Measurements from ENCODE around the gene CACNB2. TPM values are rescaled to one million over a fixed set of nuclear protein-coding genes. Genes with fewer than 3 reads are reported as not detected.
"Not testable (repeated sequence)": the region's sequence is repeated elsewhere in the genome, so short reads cannot be mapped to it uniquely, and the experiment has no call there.

Gene CACNB2
- total RNA-seq, 2 experiments from 2014 or later, result not detected

GRCh38 chr10:18417950-18418527 lies 277.8 kb downstream of the CACNB2 start:
- Mint-ChIP-seq H3K4me1 (no peaks in the 10 kb centered on the region), H3K36me3 (no peaks in the 10 kb centered on the region), H3K9me3 (ENCODE audit: low read depth) (peaks cover 4% of the 10 kb centered on the region), H3K27me3 (no peaks in the 10 kb centered on the region), H3K27ac (no peak overlapping the region), H3K4me3 (no peak overlapping the region)
- DNase-seq, result no peak
- ATAC-seq, result no peak
- CTCF ChIA-PET, result no interaction called here

- no peak overlapping the region for H3K4me3 Mint-ChIP-seq
- peaks cover 4% of the 10 kb centered on the region for H3K9me3 Mint-ChIP-seq (ENCODE audit: low read depth)
- CTCF ChIA-PET, result no interaction called here
- no peaks in the 10 kb centered on the region for H3K27me3 Mint-ChIP-seq
- no peaks in the 10 kb centered on the region for H3K4me1 Mint-ChIP-seq
- ATAC-seq, result no peak
- no peak for DNase-seq
- H3K27ac Mint-ChIP-seq, result no peak overlapping the region
- no peaks in the 10 kb centered on the region for H3K36me3 Mint-ChIP-seq
Measured at GRCh38 chr10:18418541-18419215, 278.5 kb downstream of the CACNB2 start.

GRCh38 chr10:18419945-18420344 lies 279.7 kb downstream of the CACNB2 start:
- no peaks in the 10 kb centered on the region for H3K27me3 Mint-ChIP-seq
- H3K27ac Mint-ChIP-seq, result no peak overlapping the region
- no peak overlapping the region for H3K4me3 Mint-ChIP-seq
- CTCF ChIA-PET, result no interaction called here
- no peak for DNase-seq
- no peaks in the 10 kb centered on the region for H3K4me1 Mint-ChIP-seq
- peaks cover 4% of the 10 kb centered on the region for H3K9me3 Mint-ChIP-seq (ENCODE audit: low read depth)
- no peaks in the 10 kb centered on the region for H3K36me3 Mint-ChIP-seq
- no peak for ATAC-seq

GRCh38 chr10:18421726-18422293 lies 281.6 kb downstream of the CACNB2 start:
- DNase-seq (no peak), ATAC-seq (no peak)
- Mint-ChIP-seq H3K36me3 (no peaks in the 10 kb centered on the region), H3K27ac (no peak overlapping the region), H3K4me1 (no peaks in the 10 kb centered on the region), H3K4me3 (no peak overlapping the region), H3K9me3 (ENCODE audit: low read depth) (no peaks in the 10 kb centered on the region), H3K27me3 (no peaks in the 10 kb centered on the region)
- CTCF ChIA-PET, result no interaction called here

GRCh38 chr10:18423058-18423637 lies 282.9 kb downstream of the CACNB2 start:
- DNase-seq (no peak), ATAC-seq (no peak)
- H3K4me3 Mint-ChIP-seq, result no peak overlapping the region
- no peaks in the 10 kb centered on the region for H3K4me1 Mint-ChIP-seq
- no peak overlapping the region for H3K27ac Mint-ChIP-seq
- CTCF ChIA-PET, result no interaction called here
- no peaks in the 10 kb centered on the region for H3K36me3 Mint-ChIP-seq
- H3K27me3 Mint-ChIP-seq, result no peaks in the 10 kb centered on the region
- H3K9me3 Mint-ChIP-seq (ENCODE audit: low read depth), result no peaks in the 10 kb centered on the region

- DNase-seq, result no peak
- Mint-ChIP-seq H3K27ac (no peak overlapping the region), H3K27me3 (no peaks in the 10 kb centered on the region), H3K36me3 (no peaks in the 10 kb centered on the region), H3K4me1 (no peaks in the 10 kb centered on the region), H3K4me3 (no peak overlapping the region), H3K9me3 (ENCODE audit: low read depth) (no peaks in the 10 kb centered on the region)
- CTCF ChIA-PET, result no interaction called here
- no peak for ATAC-seq
Measured at GRCh38 chr10:18424200-18424599, 284.0 kb downstream of the CACNB2 start.

GRCh38 chr10:18429335-18429734 lies 289.1 kb downstream of the CACNB2 start:
- Mint-ChIP-seq H3K9me3 (ENCODE audit: low read depth) (no peaks in the 10 kb centered on the region), H3K4me3 (no peak overlapping the region), H3K27me3 (no peaks in the 10 kb centered on the region), H3K4me1 (no peaks in the 10 kb centered on the region), H3K36me3 (no peaks in the 10 kb centered on the region), H3K27ac (no peak overlapping the region)
- DNase-seq, result no peak
- CTCF ChIA-PET, result no interaction called here
- ATAC-seq, result no peak

GRCh38 chr10:18436902-18437301 lies 296.7 kb downstream of the CACNB2 start:
- no peak overlapping the region for H3K4me3 Mint-ChIP-seq
- DNase-seq (no peak), ATAC-seq (no peak)
- H3K27ac Mint-ChIP-seq, result no peak overlapping the region
- H3K4me1 Mint-ChIP-seq, result no peaks in the 10 kb centered on the region
- no peaks in the 10 kb centered on the region for H3K36me3 Mint-ChIP-seq
- CTCF ChIA-PET, result no interaction called here
- H3K27me3 Mint-ChIP-seq, result no peaks in the 10 kb centered on the region
- H3K9me3 Mint-ChIP-seq (ENCODE audit: low read depth), result no peaks in the 10 kb centered on the region

- DNase-seq, result no peak
- no peak overlapping the region for H3K27ac Mint-ChIP-seq
- no peak for ATAC-seq
- CTCF ChIA-PET, result no interaction called here
- no peaks in the 10 kb centered on the region for H3K4me1 Mint-ChIP-seq
- no peaks in the 10 kb centered on the region for H3K36me3 Mint-ChIP-seq
- no peaks in the 10 kb centered on the region for H3K27me3 Mint-ChIP-seq
- no peak overlapping the region for H3K4me3 Mint-ChIP-seq
- H3K9me3 Mint-ChIP-seq (ENCODE audit: low read depth), result no peaks in the 10 kb centered on the region
Measured at GRCh38 chr10:18437486-18437885, 297.3 kb downstream of the CACNB2 start.

- CTCF ChIA-PET, result no interaction called here
- Mint-ChIP-seq H3K4me1 (no peaks in the 10 kb centered on the region), H3K27ac (no peak overlapping the region), H3K4me3 (no peak overlapping the region), H3K27me3 (no peaks in the 10 kb centered on the region), H3K36me3 (no peaks in the 10 kb centered on the region), H3K9me3 (ENCODE audit: low read depth) (no peaks in the 10 kb centered on the region)
- no peak for ATAC-seq
- DNase-seq, result no peak
Measured at GRCh38 chr10:18438361-18439126, 298.3 kb downstream of the CACNB2 start.

- H3K4me1 Mint-ChIP-seq, result no peaks in the 10 kb centered on the region
- ATAC-seq, result no peak
- CTCF ChIA-PET, result no interaction called here
- no peaks in the 10 kb centered on the region for H3K9me3 Mint-ChIP-seq (ENCODE audit: low read depth)
- DNase-seq, result no peak
- H3K36me3 Mint-ChIP-seq, result no peaks in the 10 kb centered on the region
- no peaks in the 10 kb centered on the region for H3K27me3 Mint-ChIP-seq
- no peak overlapping the region for H3K4me3 Mint-ChIP-seq
- no peak overlapping the region for H3K27ac Mint-ChIP-seq
Measured at GRCh38 chr10:18439601-18440000, 299.4 kb downstream of the CACNB2 start.

- H3K27ac Mint-ChIP-seq; H3K4me1 Mint-ChIP-seq; CTCF ChIA-PET; H3K27me3 Mint-ChIP-seq; H3K9me3 Mint-ChIP-seq (ENCODE audit: low read depth); ATAC-seq; H3K36me3 Mint-ChIP-seq; DNase-seq; H3K4me3 Mint-ChIP-seq: not testable (repeated sequence)
Measured at GRCh38 chr10:18445635-18446034, 305.4 kb downstream of the CACNB2 start.

- Mint-ChIP-seq H3K9me3 (ENCODE audit: low read depth) (no peaks in the 10 kb centered on the region), H3K27ac (no peak overlapping the region), H3K27me3 (no peaks in the 10 kb centered on the region), H3K4me3 (no peak overlapping the region), H3K36me3 (no peaks in the 10 kb centered on the region), H3K4me1 (no peaks in the 10 kb centered on the region)
- ATAC-seq (no peak), DNase-seq (no peak)
- CTCF ChIA-PET, result no interaction called here
Measured at GRCh38 chr10:18446205-18446604, 306.0 kb downstream of the CACNB2 start.

GRCh38 chr10:18449611-18450026 lies 309.4 kb downstream of the CACNB2 start:
- no peak for ATAC-seq
- DNase-seq, result no peak
- Mint-ChIP-seq H3K4me1 (no peaks in the 10 kb centered on the region), H3K27ac (no peak overlapping the region), H3K36me3 (no peaks in the 10 kb centered on the region), H3K27me3 (no peaks in the 10 kb centered on the region), H3K9me3 (ENCODE audit: low read depth) (no peaks in the 10 kb centered on the region), H3K4me3 (no peak overlapping the region)
- CTCF ChIA-PET, result no interaction called here
